EL (cell line): ENCODE measurements around the gene ATM.
A peak's percentile ranks its signal among the peaks of the same experiment; 100 is the strongest.
"Not testable (repeated sequence)": the region's sequence is repeated elsewhere in the genome, so short reads cannot be mapped to it uniquely, and the experiment has no call there.

ENCODE experiments used
- DNase-seq: peaks from one replicate; pipeline ENCODE4 v3.0.0-alpha.2; 2016

ATM gene

GRCh38 chr11:108289699-108290098 is 66.8 kb downstream of the ATM start:
- DNase-seq, result no peak

- no peak for DNase-seq
Measured at GRCh38 chr11:108293229-108293628, 70.4 kb downstream of the ATM start.

GRCh38 chr11:108302121-108302785 is 79.4 kb downstream of the ATM start:
- peak; percentile 33 for DNase-seq

GRCh38 chr11:108307751-108308150 is 84.9 kb downstream of the ATM start:
- DNase-seq, result no peak

GRCh38 chr11:108313444-108313843 is 90.6 kb downstream of the ATM start:
- DNase-seq, result no peak

GRCh38 chr11:108316061-108316460 is 93.2 kb downstream of the ATM start:
- no peak for DNase-seq

- DNase-seq, result peak; percentile 72
Measured at GRCh38 chr11:108319541-108320145, 96.8 kb downstream of the ATM start.

- DNase-seq, result no peak
Measured at GRCh38 chr11:108322666-108323065, 99.8 kb downstream of the ATM start.

- DNase-seq, result peak; percentile 58
Measured at GRCh38 chr11:108324587-108324986, 101.7 kb downstream of the ATM start.

GRCh38 chr11:108333403-108333899 is 110.6 kb downstream of the ATM start:
- no peak for DNase-seq

GRCh38 chr11:108338750-108339149 is 115.9 kb downstream of the ATM start:
- DNase-seq, result no peak

- DNase-seq, result no peak
Measured at GRCh38 chr11:108340973-108341372, 118.1 kb downstream of the ATM start.

GRCh38 chr11:108341654-108342053 is 118.8 kb downstream of the ATM start:
- DNase-seq, result no peak

GRCh38 chr11:108343714-108344113 is 120.8 kb downstream of the ATM start:
- no peak for DNase-seq

- no peak for DNase-seq
Measured at GRCh38 chr11:108345767-108346166, 122.9 kb downstream of the ATM start.

- no peak for DNase-seq
Measured at GRCh38 chr11:108346451-108346850, 123.6 kb downstream of the ATM start.

GRCh38 chr11:108351468-108351867 is 128.6 kb downstream of the ATM start:
- no peak for DNase-seq

GRCh38 chr11:108364159-108364558 is 141.3 kb downstream of the ATM start:
- DNase-seq, result peak; percentile 60

- no peak for DNase-seq
Measured at GRCh38 chr11:108368134-108368533, 145.3 kb downstream of the ATM start.

- DNase-seq, result peak; percentile 10
Measured at GRCh38 chr11:108369064-108369463, 146.2 kb downstream of the ATM start.

- no peak for DNase-seq
Measured at GRCh38 chr11:108370315-108370714, 147.4 kb downstream of the ATM start.

- no peak for DNase-seq
Measured at GRCh38 chr11:108370990-108371389, 148.1 kb downstream of the ATM start.

- not testable (repeated sequence) for DNase-seq
Measured at GRCh38 chr11:108373505-108373904, 150.6 kb downstream of the ATM start.

- no peak for DNase-seq
Measured at GRCh38 chr11:108388576-108388975, 165.7 kb downstream of the ATM start.

- DNase-seq, result no peak
Measured at GRCh38 chr11:108392353-108392752, 169.5 kb downstream of the ATM start.
